Tibial nerve (tissue), 4 donors: ENCODE results near the gene ARHGEF33. TPM values are rescaled to one million over a fixed set of nuclear protein-coding genes. Genes with fewer than 3 reads are reported as not detected.

Experiments used
- DNase-seq, 2 donors: peaks; one replicate each; pipeline ENCODE4 v3.0.0-alpha.2; 2019; ENCODE audit warnings: low spot score in 2 of 2
- H3K27ac ChIP-seq, 4 donors: fragments of 200-600 bp; sonication (generic) in 3 of 4; one replicate each; pipeline ENCODE4 v1.5.1; 2017 to 2019; ENCODE audit warnings: mild to moderate bottlenecking in 1 of 4
- H3K27me3 ChIP-seq, 2 donors: fragments of 200-600 bp; sonication (generic) in 1 of 2; one replicate each; pipeline versions ENCODE4 v1.5.1 to v1.6.0; 2017 to 2019
- H3K36me3 ChIP-seq, 3 donors: fragments of 200-600 bp; sonication (generic); one replicate each; pipeline ENCODE4 v1.5.1; 2018 to 2019
- H3K4me1 ChIP-seq, 4 donors: fragments of 200-600 bp; sonication (generic) in 3 of 4; one replicate each; pipeline ENCODE4 v1.5.1; 2017 to 2019
- H3K4me3 ChIP-seq, 4 donors: fragments of 200-600 bp; sonication (generic) in 3 of 4; one replicate each; pipeline ENCODE4 v1.5.1; 2017 to 2019; ENCODE audit warnings: mild to moderate bottlenecking in 1 of 4, moderate library complexity in 1 of 4
- H3K9me3 ChIP-seq, 4 donors: fragments of 200-600 bp; sonication (generic) in 3 of 4; one replicate each; pipeline ENCODE4 v1.5.1; 2017 to 2019
- EP300 ChIP-seq, 2 donors: sonication (generic); formaldehyde crosslinking; IDR thresholded peaks; one replicate each; pipeline ENCODE4 v1.6.1; 2017; ENCODE audit warnings: antibody characterized with exemption in 2 of 2, mild to moderate bottlenecking in 1 of 2
- POLR2A ChIP-seq, 2 donors: fragments of 450-650 bp; IDR thresholded peaks; one replicate each; pipeline ENCODE4 v1.6.1; 2017; ENCODE audit warnings: antibody characterized with exemption in 2 of 2, mild to moderate bottlenecking in 2 of 2, moderate library complexity in 2 of 2
- WGBS, 2 donors: methylation state at CpG; one replicate each; pipeline ENCODE4 v1.1.5; 2018; 5-methylcytosine and 5-hydroxymethylcytosine counted together
- total RNA-seq, 4 donors: library from RNA; depleted of rRNA; stranded (reverse); fragments of >200 nt; gene quantifications; one replicate each; pipeline ENCODE4 v1.1.0, GENCODE V29; 2016
- TF ChIP-seq, protein P1 (sequence below), 5 experiments: fragments of 200-600 bp in 3 of 5; fragments of 450-650 bp in 2 of 5; sonication (generic) in 3 of 5; IDR thresholded peaks; one replicate each; pipeline ENCODE4 v1.5.1; 2016 to 2019; ENCODE audit warnings: antibody characterized with exemption in 5 of 5, mild to moderate bottlenecking in 3 of 5, moderate library complexity in 2 of 5

ARHGEF33 gene
- 1 to 10 TPM; 2.5 to 9.3 (median 4.1) TPM for total RNA-seq

DNA sequence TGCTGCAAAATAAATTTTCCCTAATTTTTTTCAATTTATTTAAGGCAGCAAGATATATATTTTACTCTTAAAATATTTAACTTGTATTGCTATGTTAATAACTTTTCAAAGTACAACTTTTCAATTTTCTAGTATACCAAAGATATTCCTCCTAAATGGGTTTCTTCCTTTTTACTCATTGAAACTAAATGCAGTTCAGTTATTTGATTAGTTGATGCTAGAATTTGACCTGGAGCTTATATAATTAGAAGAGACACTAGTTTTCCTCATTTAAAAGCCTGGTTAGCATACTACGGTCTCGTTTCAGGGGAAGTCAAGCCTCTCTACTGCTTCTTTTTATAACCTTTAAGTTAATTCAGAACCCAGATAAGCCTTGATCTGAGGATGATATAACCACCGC is at the start of gene ARHGEF33:
Gene ARHGEF33, plus strand, starts transcription at position 301 of the 400 bp plus-strand sequence. CDS start 29,573 bp downstream, outside the sequence.
- no peak for DNase-seq
- Histone ChIP-seq H3K27me3 (no peaks in the 10 kb centered on the region), H3K4me3 (no peak within 1 kb of the TSS), H3K4me1 (no peaks in the 10 kb centered on the region), H3K9me3 (no peaks in the 10 kb centered on the region), H3K36me3 (peaks cover 0 to 16% (median 0%) of the 10 kb centered on the region in 3 donors), H3K27ac (no peak within 1 kb of the TSS)
- WGBS, 2 donors: 71 to 83% methylated on average over 3 of the region's 3 CpGs
- TF ChIP-seq EP300 (IDR thresholded peaks at IDR 0.05): no peak
- TF ChIP-seq, protein P1, sequence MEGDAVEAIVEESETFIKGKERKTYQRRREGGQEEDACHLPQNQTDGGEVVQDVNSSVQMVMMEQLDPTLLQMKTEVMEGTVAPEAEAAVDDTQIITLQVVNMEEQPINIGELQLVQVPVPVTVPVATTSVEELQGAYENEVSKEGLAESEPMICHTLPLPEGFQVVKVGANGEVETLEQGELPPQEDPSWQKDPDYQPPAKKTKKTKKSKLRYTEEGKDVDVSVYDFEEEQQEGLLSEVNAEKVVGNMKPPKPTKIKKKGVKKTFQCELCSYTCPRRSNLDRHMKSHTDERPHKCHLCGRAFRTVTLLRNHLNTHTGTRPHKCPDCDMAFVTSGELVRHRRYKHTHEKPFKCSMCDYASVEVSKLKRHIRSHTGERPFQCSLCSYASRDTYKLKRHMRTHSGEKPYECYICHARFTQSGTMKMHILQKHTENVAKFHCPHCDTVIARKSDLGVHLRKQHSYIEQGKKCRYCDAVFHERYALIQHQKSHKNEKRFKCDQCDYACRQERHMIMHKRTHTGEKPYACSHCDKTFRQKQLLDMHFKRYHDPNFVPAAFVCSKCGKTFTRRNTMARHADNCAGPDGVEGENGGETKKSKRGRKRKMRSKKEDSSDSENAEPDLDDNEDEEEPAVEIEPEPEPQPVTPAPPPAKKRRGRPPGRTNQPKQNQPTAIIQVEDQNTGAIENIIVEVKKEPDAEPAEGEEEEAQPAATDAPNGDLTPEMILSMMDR (IDR thresholded peaks at IDR 0.05): no peak
- no peak for TF ChIP-seq POLR2A (IDR thresholded peaks at IDR 0.05)

DNA sequence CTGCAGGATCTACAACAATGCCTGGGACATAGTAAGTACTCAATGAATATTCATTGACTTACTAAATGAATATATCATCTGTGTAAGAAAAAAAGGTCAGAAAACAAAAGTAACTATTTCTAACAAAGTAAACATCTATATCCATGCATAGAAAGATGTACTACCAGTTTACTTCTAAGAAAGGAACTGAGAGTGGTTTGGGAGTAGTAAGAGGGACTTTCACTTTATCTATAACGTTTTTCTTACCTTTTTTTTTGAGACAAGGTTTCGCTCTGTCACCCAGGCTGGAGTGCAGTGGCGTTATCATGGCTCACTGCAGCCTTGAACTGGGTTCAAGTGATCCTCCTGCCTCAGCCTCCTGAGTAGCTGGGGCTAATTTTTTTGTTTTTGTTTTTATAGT is 39.6 kb upstream of the ARHGEF33 start:
- Histone ChIP-seq H3K27ac (no peak overlapping the region), H3K9me3 (no peaks in the 10 kb centered on the region), H3K27me3 (no peaks in the 10 kb centered on the region), H3K4me1 (no peaks in the 10 kb centered on the region), H3K36me3 (peaks cover 0 to 91% (median 0%) of the 10 kb centered on the region in 3 donors), H3K4me3 (no peak overlapping the region)
- 81 to 90% methylated on average over 3 of the region's 3 CpGs for WGBS, 2 donors
- no peak for DNase-seq
- no peak for TF ChIP-seq POLR2A (IDR thresholded peaks at IDR 0.05)
- TF ChIP-seq EP300 (IDR thresholded peaks at IDR 0.05): no peak

DNA sequence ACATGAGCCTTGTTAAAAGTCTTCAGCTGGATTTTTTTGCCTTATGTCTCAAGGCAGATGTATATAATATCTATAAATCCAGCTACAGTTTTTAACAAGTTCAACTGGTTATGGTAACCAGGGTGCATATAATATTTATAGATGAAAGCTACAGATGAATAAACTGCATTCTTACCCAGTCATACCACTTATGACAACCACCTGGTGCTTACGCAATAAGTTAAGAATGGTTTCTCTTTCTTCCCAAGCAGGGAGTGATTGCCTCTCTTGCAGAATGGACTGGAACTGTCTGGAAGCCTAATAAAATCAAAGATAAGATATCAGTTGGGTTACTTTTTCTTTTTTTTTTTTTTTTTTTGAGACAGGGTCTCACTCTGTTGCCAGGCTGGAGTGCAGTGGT is 33.5 kb upstream of the ARHGEF33 start:
- Histone ChIP-seq H3K4me1 (no peaks in the 10 kb centered on the region), H3K27ac (no peak overlapping the region), H3K27me3 (no peaks in the 10 kb centered on the region), H3K9me3 (no peaks in the 10 kb centered on the region), H3K4me3 (no peak overlapping the region), H3K36me3 (peaks cover 0 to 100% (median 0%) of the 10 kb centered on the region in 3 donors)
- DNase-seq: no peak
- TF ChIP-seq POLR2A (IDR thresholded peaks at IDR 0.05) (no peak), EP300 (IDR thresholded peaks at IDR 0.05) (no peak)
- TF ChIP-seq, protein P1 (IDR thresholded peaks at IDR 0.05): no peak
- WGBS, 2 donors: 97 to 100% methylated on average over 1 of the region's 1 CpG

DNA sequence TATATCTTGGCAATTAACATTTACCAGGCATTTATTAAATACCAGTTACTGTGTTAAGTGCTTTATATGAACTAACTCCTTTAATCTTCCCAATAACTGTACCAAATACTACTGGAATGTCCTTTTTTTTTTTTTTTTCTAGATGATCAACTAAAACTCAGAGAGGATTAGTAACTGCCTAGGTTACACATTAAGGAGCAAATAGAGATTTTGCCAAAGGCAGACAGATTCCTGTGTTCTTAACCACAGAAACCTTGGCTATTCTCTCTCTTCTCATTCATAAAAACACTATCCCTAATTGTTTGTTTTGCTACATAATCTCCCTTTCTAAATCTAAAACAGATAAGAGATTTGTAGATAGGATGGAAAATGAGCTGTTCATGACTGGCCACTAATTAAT is 27.2 kb upstream of the ARHGEF33 start:
- Histone ChIP-seq H3K27ac (no peak overlapping the region), H3K36me3 (peaks cover 0 to 78% (median 0%) of the 10 kb centered on the region in 3 donors), H3K9me3 (no peaks in the 10 kb centered on the region), H3K27me3 (no peaks in the 10 kb centered on the region), H3K4me3 (no peak overlapping the region), H3K4me1 (no peaks in the 10 kb centered on the region)
- DNase-seq: no peak
- no peak for TF ChIP-seq EP300 (IDR thresholded peaks at IDR 0.05)
- TF ChIP-seq, protein P1 (IDR thresholded peaks at IDR 0.05): no peak
- TF ChIP-seq POLR2A (IDR thresholded peaks at IDR 0.05): no peak

DNA sequence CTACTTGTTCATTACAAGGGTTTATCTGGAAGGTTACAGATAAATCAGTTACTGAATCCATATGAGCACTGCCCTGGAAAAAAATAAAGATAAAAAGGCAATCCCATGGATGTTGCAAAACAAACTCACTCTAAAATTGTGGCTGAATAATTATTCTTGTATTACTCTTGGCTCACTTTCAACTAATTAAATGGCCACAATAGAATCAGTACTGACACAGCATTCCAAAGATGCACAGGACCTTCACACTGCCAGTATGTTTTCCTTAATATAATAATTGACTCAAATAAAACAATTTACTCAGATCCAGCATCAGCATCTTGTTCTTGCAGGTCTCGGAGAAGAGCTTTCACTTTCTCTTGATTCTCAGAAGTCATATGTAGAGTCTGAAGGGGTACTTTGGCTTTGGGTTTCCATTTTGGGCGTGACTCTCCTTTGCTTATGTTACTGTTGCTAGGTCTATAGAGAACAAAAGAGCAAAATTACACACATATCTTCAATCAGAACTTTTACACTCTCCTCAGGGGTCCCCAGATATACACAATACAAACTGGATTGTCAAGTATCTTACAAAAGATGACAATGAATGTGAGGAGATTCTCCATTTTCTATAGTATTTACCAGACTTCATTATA is 26.5 kb upstream of the ARHGEF33 start:
- peaks cover 0 to 78% (median 0%) of the 10 kb centered on the region in 3 donors for H3K36me3 ChIP-seq
- no peak overlapping the region for H3K4me3 ChIP-seq
- TF ChIP-seq EP300 (IDR thresholded peaks at IDR 0.05) (no peak), POLR2A (IDR thresholded peaks at IDR 0.05) (no peak)
- TF ChIP-seq, protein P1 (IDR thresholded peaks at IDR 0.05): no peak
- no peak for DNase-seq
- no peaks in the 10 kb centered on the region for H3K9me3 ChIP-seq
- H3K27me3 ChIP-seq: no peaks in the 10 kb centered on the region
- H3K4me1 ChIP-seq: no peaks in the 10 kb centered on the region
- H3K27ac ChIP-seq: no peak overlapping the region
- 86 to 94% methylated on average over 2 of the region's 2 CpGs for WGBS, 2 donors
